ENCODE data around the gene MECR.
"Not testable (repeated sequence)": the region's sequence is repeated elsewhere in the genome, so short reads cannot be mapped to it uniquely, and the experiment has no call there.

Gene MECR

GRCh38 chr1:29236712-29237128, 6.0 kb upstream of the MECR start:
- no peak for DNase-seq (ENCODE audit: low spot score)

DNA sequence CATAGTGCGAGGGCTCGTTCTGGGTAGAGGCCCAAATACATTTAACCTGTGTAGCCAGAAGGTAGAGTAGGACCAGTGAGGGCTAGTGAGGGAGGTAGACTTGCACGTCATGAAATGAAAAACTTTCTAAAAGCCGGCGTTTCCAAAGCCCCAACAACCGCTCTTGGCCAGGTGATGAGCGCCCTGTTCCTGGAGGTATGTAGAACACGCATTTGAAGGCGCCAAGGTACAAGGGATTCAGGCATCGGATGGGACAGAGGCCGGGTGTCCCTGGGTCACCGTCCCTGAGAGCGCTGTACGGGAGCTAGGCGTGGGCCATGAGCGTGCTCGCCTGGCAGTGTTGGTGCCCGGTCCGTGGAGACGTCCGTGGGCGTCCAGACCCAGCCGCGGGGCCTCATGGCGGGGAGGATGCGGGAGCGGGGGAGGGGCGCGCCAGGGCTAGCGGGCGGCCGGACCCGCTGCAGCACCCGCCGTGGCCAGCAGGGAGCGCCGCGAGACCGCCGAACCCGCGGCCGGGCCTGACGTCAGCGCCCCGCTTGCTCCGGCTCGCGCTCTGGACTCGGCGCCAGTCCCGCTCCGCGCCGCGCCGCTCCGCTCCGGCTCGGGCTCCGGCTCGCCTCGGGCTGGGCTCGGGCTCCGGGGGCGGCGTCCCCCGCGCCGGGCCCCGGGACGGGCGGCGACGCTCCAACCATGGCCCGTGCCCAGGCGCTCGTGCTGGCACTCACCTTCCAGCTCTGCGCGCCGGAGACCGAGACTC, 5.4 kb upstream of the MECR start, which contains the start of gene PTPRU:
Gene PTPRU (plus strand): TSS at position 568 of the 757 bp plus-strand sequence. CDS start 123 bp downstream, at position 691.
- peak; percentile 32 for DNase-seq (ENCODE audit: low spot score)

DNA sequence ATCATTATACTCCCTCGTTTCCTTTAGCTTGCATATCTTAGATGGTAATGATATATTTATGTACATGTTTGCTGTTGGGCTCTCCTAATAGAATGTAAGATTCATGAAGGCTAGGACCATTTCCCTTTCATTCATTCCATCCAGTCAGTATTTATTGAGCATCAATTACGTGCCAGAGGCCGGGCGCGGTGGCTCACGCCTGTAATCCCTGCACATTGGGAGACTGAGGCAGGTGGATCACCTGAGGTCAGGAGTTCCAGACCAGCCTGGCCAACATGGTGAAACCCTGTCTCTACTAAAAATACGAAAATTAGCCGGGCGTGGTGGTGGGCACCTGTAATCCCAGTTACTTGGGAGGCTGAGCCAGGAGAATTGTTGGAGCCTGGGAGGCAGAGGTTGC, 4.1 kb upstream of the MECR start:
- DNase-seq (ENCODE audit: low spot score), result not testable (repeated sequence)

GRCh38 chr1:29234471-29234870, 3.7 kb upstream of the MECR start:
- DNase-seq (ENCODE audit: low spot score), result no peak

GRCh38 chr1:29233693-29234092, 3.0 kb upstream of the MECR start:
- no peak for DNase-seq (ENCODE audit: low spot score)

GRCh38 chr1:29232387-29232786, 1.7 kb upstream of the MECR start:
- no peak for DNase-seq (ENCODE audit: low spot score)

GRCh38 chr1:29230204-29230552, 556 bp downstream of the MECR start:
- no peak for DNase-seq (ENCODE audit: low spot score)

DNA sequence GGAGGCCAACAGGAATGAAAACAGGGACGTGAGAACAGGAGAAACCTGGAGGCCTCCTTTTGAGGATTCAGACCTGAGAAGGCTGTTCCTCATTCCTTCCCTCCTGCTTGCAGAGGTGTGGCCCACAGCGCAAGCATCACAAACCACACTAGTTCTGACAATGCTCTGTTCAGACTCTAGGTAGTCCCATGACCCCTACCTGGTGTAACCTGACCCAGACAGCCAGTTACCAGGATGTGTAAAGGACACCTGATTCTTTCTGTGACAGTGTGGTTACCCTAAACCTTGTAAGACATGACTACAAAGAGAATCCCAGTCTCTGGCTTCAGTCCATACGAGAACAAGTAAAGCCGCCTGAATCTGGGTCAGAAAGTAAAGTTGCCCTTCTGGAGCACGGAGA, 3.2 kb downstream of the MECR start:
- DNase-seq (ENCODE audit: low spot score), result no peak

DNA sequence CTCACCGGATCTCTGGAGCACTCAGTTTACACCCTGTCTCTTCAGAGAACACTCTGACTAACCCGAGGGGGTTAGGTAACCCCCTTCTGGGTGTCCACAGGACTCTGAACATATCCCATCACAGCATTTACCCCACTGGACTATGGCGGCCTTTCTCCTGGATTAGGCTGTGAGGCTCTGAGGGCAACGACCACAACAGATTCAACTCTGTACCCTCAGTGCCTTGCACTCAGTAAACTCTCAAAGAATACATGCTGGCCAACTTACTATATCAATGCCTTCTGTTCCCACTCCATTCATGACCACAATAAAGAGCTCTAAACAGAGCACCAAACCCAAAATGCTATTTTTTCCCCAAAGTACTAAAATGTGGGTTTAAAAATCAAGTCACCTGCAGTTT, 5.4 kb downstream of the MECR start:
- DNase-seq (ENCODE audit: low spot score), result no peak

GRCh38 chr1:29224356-29224837, 6.3 kb downstream of the MECR start:
- DNase-seq (ENCODE audit: low spot score), result no peak

- no peak for DNase-seq (ENCODE audit: low spot score)
These were observed 7.2 kb downstream of the MECR start for GRCh38 chr1:29223521-29223920.

GRCh38 chr1:29222686-29223085, 8.0 kb downstream of the MECR start:
- no peak for DNase-seq (ENCODE audit: low spot score)

- not testable (repeated sequence) for DNase-seq (ENCODE audit: low spot score)
These were observed 8.5 kb downstream of the MECR start for GRCh38 chr1:29222260-29222659.

DNA sequence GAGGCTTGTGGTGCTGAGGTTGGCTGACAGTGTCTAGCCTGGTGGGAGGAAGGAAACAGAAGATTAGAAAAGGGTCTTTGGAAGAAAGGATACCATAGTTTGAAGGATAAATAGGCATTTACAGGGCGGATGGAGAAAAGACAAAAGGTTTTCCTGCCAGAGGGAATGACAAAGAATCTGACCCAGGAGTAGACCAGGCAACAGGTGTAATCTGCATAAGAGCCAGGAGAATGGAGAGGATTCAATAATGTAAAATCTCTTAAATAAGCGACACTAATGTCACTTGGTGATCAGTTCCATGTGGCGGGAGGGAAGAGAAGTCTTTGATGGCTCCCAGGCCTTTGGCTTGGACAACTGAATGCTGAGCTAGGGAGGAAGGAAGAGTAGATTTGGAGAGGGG, 9.4 kb downstream of the MECR start:
- no peak for DNase-seq (ENCODE audit: low spot score)

GRCh38 chr1:29218223-29218622, 12.5 kb downstream of the MECR start:
- no peak for DNase-seq (ENCODE audit: low spot score)

GRCh38 chr1:29217633-29218032, 13.1 kb downstream of the MECR start:
- DNase-seq (ENCODE audit: low spot score), result no peak

GRCh38 chr1:29213055-29213454, 17.7 kb downstream of the MECR start:
- no peak for DNase-seq (ENCODE audit: low spot score)

- DNase-seq (ENCODE audit: low spot score), result no peak
These were observed 19.4 kb downstream of the MECR start for GRCh38 chr1:29211086-29212030.

GRCh38 chr1:29210278-29211085, 20.3 kb downstream of the MECR start:
- DNase-seq (ENCODE audit: low spot score), result no peak

DNA sequence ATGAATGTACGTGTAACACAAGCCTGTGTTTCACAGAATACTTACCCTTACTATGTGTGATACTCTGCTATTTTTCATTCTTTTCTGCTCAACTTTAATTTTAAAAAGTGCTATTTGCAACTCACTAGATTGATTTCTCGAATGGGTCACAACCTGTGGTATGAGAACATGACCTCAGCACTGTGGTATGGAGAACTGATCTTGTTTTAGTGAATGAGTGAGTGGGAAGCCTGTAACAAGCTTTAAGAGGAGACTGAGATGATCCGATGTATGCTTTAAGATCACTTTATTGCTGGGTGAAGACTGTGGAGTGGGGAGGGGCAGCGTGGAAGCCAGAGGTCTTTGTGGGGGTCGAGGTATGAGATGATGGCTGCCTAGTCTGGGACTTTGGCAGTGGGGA, 21.6 kb downstream of the MECR start:
- DNase-seq (ENCODE audit: low spot score), result no peak

DNA sequence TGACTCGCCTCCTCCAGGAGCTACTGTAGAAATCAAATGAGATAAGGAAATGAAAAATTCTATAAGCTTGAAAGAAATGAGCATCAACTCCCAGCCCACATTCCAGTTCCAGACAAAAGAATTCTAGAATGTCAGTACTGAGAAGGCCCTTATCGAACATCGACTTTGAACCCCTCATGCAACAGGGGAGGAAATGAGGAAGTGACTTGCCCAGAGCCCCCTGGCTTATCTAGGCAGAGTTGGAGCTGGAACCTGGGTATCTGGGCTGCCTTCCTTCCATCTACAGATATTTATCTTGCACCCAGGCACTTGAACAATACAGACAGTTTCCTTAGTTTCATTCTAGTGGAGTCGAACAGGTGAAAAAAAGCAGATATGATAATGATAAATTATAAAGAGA, 22.3 kb downstream of the MECR start:
- DNase-seq (ENCODE audit: low spot score), result no peak
